K562 (cell line): ENCODE data around the gene MED13L. TPM values are rescaled to one million over a fixed set of nuclear protein-coding genes. Genes with fewer than 3 reads are reported as not detected.

Source experiments
- CUX1 ChIP-seq: fragments of 200-800 bp; sonication (Bioruptor generic); IDR thresholded peaks from 2 replicates; pipeline ENCODE4 v1.6.1; 2016; ENCODE audit warnings: missing genetic modification characterization, missing compliant biosample characterization
- ELF4 ChIP-seq: fragments of 450-650 bp; formaldehyde crosslinking; IDR thresholded peaks from 2 replicates; pipeline ENCODE4 v1.4.0; 2022; ENCODE audit warnings: missing genetic modification characterization
- GTF2B ChIP-seq: IDR thresholded peaks from 2 replicates; pipeline ENCODE4 v1.6.1; 2011; ENCODE audit not compliant: insufficient read length; ENCODE audit errors: extremely low read depth
- RBBP5 ChIP-seq: fragments of 200-600 bp; sonication (generic); IDR thresholded peaks from 2 replicates; pipeline ENCODE4 v1.6.1; 2012; ENCODE audit warnings: borderline replicate concordance, mild to moderate bottlenecking, low read length, control low read depth, inconsistent platforms; ENCODE audit not compliant: insufficient read depth, poor library complexity, severe bottlenecking
- SMARCA5 ChIP-seq: fragments of 450-650 bp; IDR thresholded peaks from 2 replicates; pipeline ENCODE4 v1.6.1; 2016
- TCF3 ChIP-seq: sonication (generic); formaldehyde crosslinking; IDR thresholded peaks from 2 replicates; pipeline ENCODE4 v1.4.0; 2020; ENCODE audit warnings: mild to moderate bottlenecking, missing genetic modification reagents
- ZBTB33 ChIP-seq: sonication (generic); formaldehyde crosslinking; IDR thresholded peaks from 2 replicates; pipeline ENCODE4 v1.8.1; 2023; ENCODE audit warnings: mild to moderate bottlenecking, missing genetic modification reagents
- ZNF197 ChIP-seq: fragments of 200-800 bp; sonication (Bioruptor generic); IDR thresholded peaks from 2 replicates; pipeline ENCODE4 v1.6.1; 2016; ENCODE audit warnings: low read depth, missing genetic modification characterization, missing compliant biosample characterization
- ZNF212 ChIP-seq: fragments of 450-650 bp; formaldehyde crosslinking; IDR thresholded peaks from 2 replicates; pipeline ENCODE4 v1.4.0; 2020; ENCODE audit warnings: mild to moderate bottlenecking
- ZNF316 ChIP-seq: fragments of 450-650 bp; IDR thresholded peaks from 2 replicates; pipeline ENCODE4 v1.6.1; 2016
- polyA plus RNA-seq, 8 experiments: library from polyadenylated mRNA; depleted of rRNA in 4 of 8; stranded (reverse) in 5 of 8; unstranded in 3 of 8; fragments of >200 nt; fragmentation: Nextera tagmentation in 2 of 8; fragmentation: Illumina TruSeq in 1 of 8; extraction: Ambion mirVana in 2 of 8; extraction: Trizol in 1 of 8; gene quantifications; 2 replicates each; pipeline versions ENCODE4 v1.2.1 to v1.2.3, GENCODE V29; 2011 to 2014; ENCODE audit warnings: inconsistent platforms in 1 of 8, missing spikeins in 1 of 8
- total RNA-seq, 7 experiments: library from RNA; depleted of rRNA in 6 of 7; stranded (reverse); fragments of >200 nt in 6 of 7; fragmentation: Illumina TruSeq in 2 of 7; extraction: Trizol in 2 of 7; gene quantifications; 2 replicates each; pipeline versions ENCODE4 v1.2.1 to v1.2.3, GENCODE V29; 2011 to 2021; ENCODE audit warnings: low replicate concordance in 1 of 7
- TF ChIP-seq, protein P1 (sequence below): fragments of 250-450 bp; sonication (Bioruptor Pico); IDR thresholded peaks from 2 replicates; pipeline ENCODE4 v1.5.0; 2020; ENCODE audit warnings: mild to moderate bottlenecking
- TF ChIP-seq, protein P2 (sequence below), 2 experiments: fragments of 450-650 bp in 1 of 2; IDR thresholded peaks; 2 replicates each; pipeline ENCODE4 v1.6.1; 2011 to 2017; ENCODE audit warnings: low read depth in 2 of 2, antibody characterized with exemption in 1 of 2, borderline replicate concordance in 1 of 2, low read length in 1 of 2, mild to moderate bottlenecking in 1 of 2, mixed read lengths in 1 of 2; ENCODE audit not compliant: control insufficient read depth in 1 of 2

MED13L gene
- total and polyA plus RNA-seq, 9 of the 15 experiments (the other 6 are each of a cell fraction or from before 2014, with no cell fraction given): 13.4 to 90.3 (median 36.9) TPM

DNA sequence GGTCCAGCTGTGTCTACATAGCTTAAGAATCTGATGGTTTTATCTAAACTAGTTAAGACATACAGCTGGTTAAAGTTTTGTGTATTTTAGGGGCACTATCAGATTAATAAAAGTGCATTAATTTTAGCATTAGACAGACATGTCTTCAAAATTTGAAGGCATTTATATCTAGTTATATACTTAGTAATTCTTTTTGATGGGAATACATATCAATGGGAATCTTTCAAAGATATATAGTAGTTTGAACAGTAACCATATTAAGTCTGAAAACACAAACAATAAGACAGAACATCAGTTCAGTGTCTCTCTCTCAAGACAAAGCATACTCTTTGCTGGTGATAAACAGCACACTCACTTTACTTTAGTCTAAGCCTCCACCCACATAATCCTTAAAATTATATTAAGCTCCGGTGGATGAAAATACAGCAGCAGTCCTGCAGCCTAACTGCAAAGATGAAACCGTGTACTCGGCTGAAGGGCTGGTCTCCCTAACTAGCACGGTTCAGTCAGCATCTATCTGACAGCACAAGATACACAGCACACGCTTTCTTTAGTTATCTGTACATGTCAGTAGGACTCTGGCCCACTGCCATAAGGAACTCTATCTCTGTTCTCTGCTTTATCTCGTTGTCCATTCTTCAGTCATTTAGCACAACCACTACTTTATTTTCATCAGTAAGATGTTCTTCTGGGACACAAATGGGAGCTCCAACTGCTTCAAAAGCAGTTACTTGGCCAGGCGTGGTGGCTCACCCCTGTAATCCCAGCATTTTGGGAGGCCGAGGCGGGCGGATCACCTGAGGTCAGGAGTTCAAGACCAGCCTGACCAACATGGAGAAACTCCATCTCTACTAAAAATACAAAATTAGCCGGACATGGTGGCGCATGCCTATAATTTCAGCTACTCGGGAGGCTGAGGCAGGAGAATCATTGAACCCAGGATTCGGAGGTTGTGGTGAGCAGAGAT is 80.5 kb downstream of the MED13L start (continued):
- TF ChIP-seq SMARCA5: peak; percentile 96
- TF ChIP-seq TCF3: peak; percentile 99
- peak; percentile 87 for TF ChIP-seq CUX1 (CRISPR knock-in tag)
- TF ChIP-seq GTF2B: no peak
- peak; percentile 65; the same call in 1 of the 2 replicates for TF ChIP-seq ELF4
- 0 out of 2 replicates have a peak, but pooled peaks have one; percentile 75 for TF ChIP-seq ZNF197 (CRISPR knock-in tag)
- peak; percentile 51; the same call in 1 of the 2 replicates for TF ChIP-seq ZBTB33
- TF ChIP-seq, protein P1, sequence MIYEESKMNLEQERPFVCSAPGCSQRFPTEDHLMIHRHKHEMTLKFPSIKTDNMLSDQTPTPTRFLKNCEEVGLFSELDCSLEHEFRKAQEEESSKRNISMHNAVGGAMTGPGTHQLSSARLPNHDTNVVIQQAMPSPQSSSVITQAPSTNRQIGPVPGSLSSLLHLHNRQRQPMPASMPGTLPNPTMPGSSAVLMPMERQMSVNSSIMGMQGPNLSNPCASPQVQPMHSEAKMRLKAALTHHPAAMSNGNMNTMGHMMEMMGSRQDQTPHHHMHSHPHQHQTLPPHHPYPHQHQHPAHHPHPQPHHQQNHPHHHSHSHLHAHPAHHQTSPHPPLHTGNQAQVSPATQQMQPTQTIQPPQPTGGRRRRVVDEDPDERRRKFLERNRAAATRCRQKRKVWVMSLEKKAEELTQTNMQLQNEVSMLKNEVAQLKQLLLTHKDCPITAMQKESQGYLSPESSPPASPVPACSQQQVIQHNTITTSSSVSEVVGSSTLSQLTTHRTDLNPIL (CRISPR knock-in tag): no peak
- TF ChIP-seq RBBP5: no peak
- 0 out of 2 replicates have a peak, but pooled peaks have one; percentile 13 for TF ChIP-seq ZNF316
- TF ChIP-seq, protein P2, sequence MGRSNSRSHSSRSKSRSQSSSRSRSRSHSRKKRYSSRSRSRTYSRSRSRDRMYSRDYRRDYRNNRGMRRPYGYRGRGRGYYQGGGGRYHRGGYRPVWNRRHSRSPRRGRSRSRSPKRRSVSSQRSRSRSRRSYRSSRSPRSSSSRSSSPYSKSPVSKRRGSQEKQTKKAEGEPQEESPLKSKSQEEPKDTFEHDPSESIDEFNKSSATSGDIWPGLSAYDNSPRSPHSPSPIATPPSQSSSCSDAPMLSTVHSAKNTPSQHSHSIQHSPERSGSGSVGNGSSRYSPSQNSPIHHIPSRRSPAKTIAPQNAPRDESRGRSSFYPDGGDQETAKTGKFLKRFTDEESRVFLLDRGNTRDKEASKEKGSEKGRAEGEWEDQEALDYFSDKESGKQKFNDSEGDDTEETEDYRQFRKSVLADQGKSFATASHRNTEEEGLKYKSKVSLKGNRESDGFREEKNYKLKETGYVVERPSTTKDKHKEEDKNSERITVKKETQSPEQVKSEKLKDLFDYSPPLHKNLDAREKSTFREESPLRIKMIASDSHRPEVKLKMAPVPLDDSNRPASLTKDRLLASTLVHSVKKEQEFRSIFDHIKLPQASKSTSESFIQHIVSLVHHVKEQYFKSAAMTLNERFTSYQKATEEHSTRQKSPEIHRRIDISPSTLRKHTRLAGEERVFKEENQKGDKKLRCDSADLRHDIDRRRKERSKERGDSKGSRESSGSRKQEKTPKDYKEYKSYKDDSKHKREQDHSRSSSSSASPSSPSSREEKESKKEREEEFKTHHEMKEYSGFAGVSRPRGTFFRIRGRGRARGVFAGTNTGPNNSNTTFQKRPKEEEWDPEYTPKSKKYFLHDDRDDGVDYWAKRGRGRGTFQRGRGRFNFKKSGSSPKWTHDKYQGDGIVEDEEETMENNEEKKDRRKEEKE (IDR thresholded peaks at IDR 0.05; ENCODE audit: borderline replicate concordance in 1 of 2, control insufficient read depth in 1 of 2, low read depth in 2 of 2, low read length in 1 of 2): 0 out of 4 replicates have a peak, but pooled peaks of 1 of the 2 experiments have one; percentile 78
- no peak for TF ChIP-seq ZNF212 (CRISPR knock-in tag)
